Gastrocnemius medialis (tissue), 4 donors: ENCODE results near the gene MAPK14. TPM values are rescaled to one million over a fixed set of nuclear protein-coding genes. Genes with fewer than 3 reads are reported as not detected.

Experiments used
- ATAC-seq, 2 donors: fragments of 150-250 bp; one replicate each; pipeline ENCODE4 v1.9.1; 2016
- DNase-seq, 2 donors: peaks; one replicate each; pipeline ENCODE4 v3.0.0-alpha.2; 2019
- H3K27ac ChIP-seq, 4 donors: fragments of 200-600 bp; sonication (generic); 1 replicate in 1 of 4; 2 replicates in 3 of 4; pipeline ENCODE4 v1.5.1; 2016 to 2018; ENCODE audit warnings: mild to moderate bottlenecking in 2 of 4, moderate library complexity in 1 of 4
- H3K27me3 ChIP-seq, 3 donors: fragments of 200-600 bp; sonication (generic) in 2 of 3; 1 replicate in 1 of 3; 2 replicates in 2 of 3; pipeline versions ENCODE4 v1.5.1 to v1.6.0; 2016 to 2019; ENCODE audit warnings: mild to moderate bottlenecking in 1 of 3, moderate library complexity in 1 of 3
- H3K36me3 ChIP-seq, 2 donors: fragments of 200-600 bp; sonication (generic) in 1 of 2; one replicate each; pipeline ENCODE4 v1.5.1; 2017 to 2018
- H3K4me1 ChIP-seq, 2 donors: fragments of 200-600 bp; sonication (generic) in 1 of 2; one replicate each; pipeline ENCODE4 v1.5.1; 2016 to 2017; ENCODE audit warnings: mild to moderate bottlenecking in 2 of 2
- H3K4me3 ChIP-seq, 4 donors: fragments of 200-600 bp; sonication (generic) in 3 of 4; 1 replicate in 1 of 4; 2 replicates in 3 of 4; pipeline ENCODE4 v1.5.1; 2016 to 2019; ENCODE audit warnings: mild to moderate bottlenecking in 2 of 4
- H3K9me3 ChIP-seq, 3 donors: fragments of 200-600 bp; sonication (generic) in 2 of 3; 1 replicate in 1 of 3; 2 replicates in 2 of 3; pipeline ENCODE4 v1.5.1; 2016 to 2019
- POLR2A ChIP-seq, 2 donors: fragments of 450-650 bp; IDR thresholded peaks; one replicate each; pipeline ENCODE4 v1.6.1; 2017; ENCODE audit warnings: antibody characterized with exemption in 2 of 2, mild to moderate bottlenecking in 2 of 2, moderate library complexity in 2 of 2
- in situ Hi-C, 4 donors: fragments of 200-750 bp; cut with MboI; loops; one replicate each; pipeline versions ENCODE4 v1.15.0 to v1.8.0; 2017; ENCODE audit warnings: low sequenced_read_pairs in 4 of 4
- intact Hi-C: fragments of 100-400 bp; cut with DNase I; formaldehyde crosslinking; loops from one replicate; pipeline ENCODE4 v1.15.1; 2023; ENCODE audit warnings: low total_unique reads
- total RNA-seq, 4 donors: library from RNA; depleted of rRNA; stranded (reverse); fragments of >200 nt; gene quantifications; one replicate each; pipeline versions ENCODE4 v1.1.0 to v1.2.3, GENCODE V29; 2016
- TF ChIP-seq, protein P1 (sequence below), 5 experiments: fragments of 450-650 bp in 3 of 5; fragments of 200-600 bp in 2 of 5; sonication (generic) in 2 of 5; IDR thresholded peaks in 4 of 5; conservative IDR thresholded peaks in 1 of 5; 1 replicate in 4 of 5; 2 replicates in 1 of 5; pipeline ENCODE4 v1.5.1; 2016 to 2019; ENCODE audit warnings: antibody characterized with exemption in 5 of 5, mild to moderate bottlenecking in 3 of 5, moderate library complexity in 3 of 5

The MAPK14 gene
- total RNA-seq, 4 donors from 2014 or later = 37.6 to 42.4 (median 40.2) TPM

DNA sequence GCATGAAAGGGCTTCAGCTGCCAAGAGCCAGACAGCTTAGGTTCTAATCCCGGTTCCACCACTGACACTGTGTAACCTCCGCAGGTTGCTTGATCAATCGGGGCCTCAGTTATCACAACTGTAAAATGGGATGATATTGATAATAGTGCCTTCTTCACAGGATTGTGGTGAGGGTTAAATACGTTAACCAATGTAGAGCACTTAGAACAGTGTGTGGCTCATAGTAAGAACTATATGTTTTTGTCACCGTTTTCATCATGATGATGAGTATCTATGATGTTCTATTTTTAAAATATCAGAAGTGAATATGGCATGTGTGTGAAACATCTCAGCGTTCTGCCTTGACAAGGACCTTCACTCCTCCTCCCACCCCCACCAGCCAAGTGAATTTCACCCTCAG is 92.4 kb downstream of the MAPK14 start:
- no peaks in the 10 kb centered on the region for H3K36me3 ChIP-seq
- peaks cover 6 to 35% of the 10 kb centered on the region in 2 donors for H3K4me1 ChIP-seq
- in situ Hi-C loops = loop anchor here in 2 of 4 donors (10.0 to 25.0 kb wide), 2 partner anchors 75 to 242 kb away; partner anchors contain the start of gene BRPF3 (in 1 of the 2)
- no peaks in the 10 kb centered on the region for H3K9me3 ChIP-seq
- H3K27me3 ChIP-seq = no peaks in the 10 kb centered on the region
- ATAC-seq = no peak
- no peak overlapping the region for H3K27ac ChIP-seq
- intact Hi-C loops = loop anchor here (10.0 kb wide), 1 partner anchor 245 kb away; no protein-coding TSS in a partner anchor
- H3K4me3 ChIP-seq = no peak overlapping the region
- no peak for DNase-seq
- TF ChIP-seq, protein P1, sequence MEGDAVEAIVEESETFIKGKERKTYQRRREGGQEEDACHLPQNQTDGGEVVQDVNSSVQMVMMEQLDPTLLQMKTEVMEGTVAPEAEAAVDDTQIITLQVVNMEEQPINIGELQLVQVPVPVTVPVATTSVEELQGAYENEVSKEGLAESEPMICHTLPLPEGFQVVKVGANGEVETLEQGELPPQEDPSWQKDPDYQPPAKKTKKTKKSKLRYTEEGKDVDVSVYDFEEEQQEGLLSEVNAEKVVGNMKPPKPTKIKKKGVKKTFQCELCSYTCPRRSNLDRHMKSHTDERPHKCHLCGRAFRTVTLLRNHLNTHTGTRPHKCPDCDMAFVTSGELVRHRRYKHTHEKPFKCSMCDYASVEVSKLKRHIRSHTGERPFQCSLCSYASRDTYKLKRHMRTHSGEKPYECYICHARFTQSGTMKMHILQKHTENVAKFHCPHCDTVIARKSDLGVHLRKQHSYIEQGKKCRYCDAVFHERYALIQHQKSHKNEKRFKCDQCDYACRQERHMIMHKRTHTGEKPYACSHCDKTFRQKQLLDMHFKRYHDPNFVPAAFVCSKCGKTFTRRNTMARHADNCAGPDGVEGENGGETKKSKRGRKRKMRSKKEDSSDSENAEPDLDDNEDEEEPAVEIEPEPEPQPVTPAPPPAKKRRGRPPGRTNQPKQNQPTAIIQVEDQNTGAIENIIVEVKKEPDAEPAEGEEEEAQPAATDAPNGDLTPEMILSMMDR (IDR thresholded peaks at IDR 0.05 in 4 of 5, conservative IDR thresholded peaks at IDR 0.05 in 1 of 5) = no peak
- TF ChIP-seq POLR2A (IDR thresholded peaks at IDR 0.05) = no peak

GRCh38 chr6:36120539-36120938 is 92.9 kb downstream of the MAPK14 start:
- Histone ChIP-seq H3K27me3 (no peaks in the 10 kb centered on the region), H3K4me1 (peaks cover 4 to 30% of the 10 kb centered on the region in 2 donors), H3K27ac (peak overlapping the region in 1 of 4 donors; percentile 33), H3K36me3 (no peaks in the 10 kb centered on the region), H3K4me3 (no peak overlapping the region), H3K9me3 (no peaks in the 10 kb centered on the region)
- no peak for DNase-seq
- intact Hi-C loops = loop anchor here (10.0 kb wide), 1 partner anchor 244 kb away; no protein-coding TSS in a partner anchor
- TF ChIP-seq, protein P1 (IDR thresholded peaks at IDR 0.05 in 4 of 5, conservative IDR thresholded peaks at IDR 0.05 in 1 of 5) = no peak
- TF ChIP-seq POLR2A (IDR thresholded peaks at IDR 0.05) = no peak
- no peak for ATAC-seq
- in situ Hi-C loops = loop anchor here in 2 of 4 donors (10.0 to 25.0 kb wide), 2 partner anchors 74 to 242 kb away; partner anchors contain the start of gene BRPF3 (in 1 of the 2)

DNA sequence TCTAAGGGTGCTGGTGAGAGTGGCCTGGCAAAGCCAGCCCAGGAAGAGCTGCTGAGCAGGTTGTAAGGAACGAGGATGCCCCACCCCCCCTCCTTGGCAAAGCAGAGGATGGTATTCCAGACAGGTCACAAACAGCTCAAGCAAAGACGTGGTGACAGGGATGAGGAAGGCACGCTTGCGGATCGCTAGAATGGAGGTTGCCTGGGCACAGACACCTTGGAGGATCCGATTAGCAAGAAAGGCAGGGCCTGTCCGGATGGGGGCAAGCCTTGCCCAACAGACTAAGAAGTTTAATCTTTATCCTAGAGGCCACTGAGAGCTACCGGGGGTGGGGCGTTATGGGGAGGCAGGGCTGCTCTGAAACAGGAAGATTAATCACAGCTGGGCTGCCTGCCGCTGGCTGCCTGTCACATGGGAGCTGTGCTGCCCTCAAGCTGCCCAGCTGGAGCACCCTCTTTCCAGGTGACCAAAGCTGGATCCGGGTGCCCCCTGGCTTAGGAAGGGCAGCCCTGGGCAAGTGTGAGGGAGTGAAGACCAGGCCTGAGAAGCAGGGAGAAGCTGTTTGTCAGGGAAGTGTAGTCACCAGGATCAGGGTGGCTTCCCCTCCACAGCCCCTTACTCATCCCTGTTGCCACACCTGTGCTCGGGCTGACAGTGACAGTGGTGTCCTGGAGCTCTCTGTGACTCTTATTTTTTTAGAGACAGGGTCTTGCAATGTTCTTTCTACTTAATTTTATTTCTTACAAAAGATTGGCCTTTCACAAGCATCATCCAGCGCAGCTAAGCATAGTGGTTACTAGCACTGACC is 93.6 kb downstream of the MAPK14 start:
- H3K4me1 ChIP-seq = peaks cover 4 to 30% of the 10 kb centered on the region in 2 donors
- TF ChIP-seq, protein P1 (IDR thresholded peaks at IDR 0.05 in 4 of 5, conservative IDR thresholded peaks at IDR 0.05 in 1 of 5) = no peak
- no peak for TF ChIP-seq POLR2A (IDR thresholded peaks at IDR 0.05)
- ATAC-seq (no peak), DNase-seq (peak; percentile 30 to 34)
- no peaks in the 10 kb centered on the region for H3K36me3 ChIP-seq
- H3K27me3 ChIP-seq = peaks cover 0 to 3% (median 0%) of the 10 kb centered on the region in 3 donors
- H3K4me3 ChIP-seq = no peak overlapping the region
- in situ Hi-C loops (loop anchor here in 2 of 4 donors (10.0 to 25.0 kb wide), 2 partner anchors 74 to 241 kb away; partner anchors contain the start of gene BRPF3 (in 1 of the 2)), intact Hi-C loops (loop anchor here (10.0 kb wide), 1 partner anchor 244 kb away; no protein-coding TSS in a partner anchor)
- H3K27ac ChIP-seq = peak overlapping the region in 3 of 4 donors; percentile 23 to 59 (median 33)
- no peaks in the 10 kb centered on the region for H3K9me3 ChIP-seq

- no peaks in the 10 kb centered on the region for H3K9me3 ChIP-seq
- no peak overlapping the region for H3K27ac ChIP-seq
- H3K36me3 ChIP-seq = no peaks in the 10 kb centered on the region
- peaks cover 0 to 3% (median 0%) of the 10 kb centered on the region in 3 donors for H3K27me3 ChIP-seq
- H3K4me1 ChIP-seq = peaks cover 4 to 30% of the 10 kb centered on the region in 2 donors
- in situ Hi-C loops = loop anchor here in 2 of 4 donors (10.0 to 25.0 kb wide), 2 partner anchors 73 to 240 kb away; partner anchors contain the start of gene BRPF3 (in 1 of the 2)
- no peak overlapping the region for H3K4me3 ChIP-seq
- ATAC-seq (no peak), DNase-seq (no peak)
- TF ChIP-seq, protein P1 (IDR thresholded peaks at IDR 0.05 in 4 of 5, conservative IDR thresholded peaks at IDR 0.05 in 1 of 5) = no peak
- TF ChIP-seq POLR2A (IDR thresholded peaks at IDR 0.05) = no peak
- intact Hi-C loops = loop anchor here (10.0 kb wide), 1 partner anchor 243 kb away; no protein-coding TSS in a partner anchor
Observed at GRCh38 chr6:36121787-36122494, 94.3 kb downstream of the MAPK14 start.
